Uterus (tissue), 2 donors: ENCODE results near the gene STXBP4.

ENCODE experiments used
- POLR2A ChIP-seq, 2 donors: fragments of 450-650 bp; IDR thresholded peaks; one replicate each; pipeline ENCODE4 v1.6.1; 2016; ENCODE audit warnings: antibody characterized with exemption in 2 of 2, mild to moderate bottlenecking in 1 of 2, moderate library complexity in 1 of 2
- TF ChIP-seq, protein P1 (sequence below), 4 experiments: fragments of 200-600 bp in 2 of 4; fragments of 450-650 bp in 2 of 4; sonication (generic) in 2 of 4; IDR thresholded peaks; one replicate each; pipeline ENCODE4 v1.5.1; 2016 to 2019; ENCODE audit warnings: antibody characterized with exemption in 4 of 4, mild to moderate bottlenecking in 2 of 4, moderate library complexity in 1 of 4

DNA sequence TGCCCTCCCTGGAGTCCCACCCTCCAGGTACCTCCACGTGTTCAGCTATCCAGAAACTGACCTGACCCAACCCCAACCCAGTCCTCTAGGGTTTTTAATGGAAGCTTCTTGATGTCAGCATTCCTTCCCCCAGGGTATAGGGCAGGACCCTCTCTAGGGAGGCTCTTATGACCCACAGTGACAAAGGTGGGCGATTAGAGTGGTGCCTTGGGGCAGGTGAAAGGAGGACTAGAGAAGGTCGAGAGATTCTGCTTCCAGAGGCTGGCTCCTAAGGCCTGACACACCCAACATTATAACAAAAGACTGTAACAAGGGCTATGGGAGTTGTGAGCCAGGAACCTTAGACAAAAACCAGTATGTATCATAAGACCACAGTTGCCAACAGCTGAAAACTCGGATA, 17.3 kb upstream of the STXBP4 start:
- TF ChIP-seq, protein P1, sequence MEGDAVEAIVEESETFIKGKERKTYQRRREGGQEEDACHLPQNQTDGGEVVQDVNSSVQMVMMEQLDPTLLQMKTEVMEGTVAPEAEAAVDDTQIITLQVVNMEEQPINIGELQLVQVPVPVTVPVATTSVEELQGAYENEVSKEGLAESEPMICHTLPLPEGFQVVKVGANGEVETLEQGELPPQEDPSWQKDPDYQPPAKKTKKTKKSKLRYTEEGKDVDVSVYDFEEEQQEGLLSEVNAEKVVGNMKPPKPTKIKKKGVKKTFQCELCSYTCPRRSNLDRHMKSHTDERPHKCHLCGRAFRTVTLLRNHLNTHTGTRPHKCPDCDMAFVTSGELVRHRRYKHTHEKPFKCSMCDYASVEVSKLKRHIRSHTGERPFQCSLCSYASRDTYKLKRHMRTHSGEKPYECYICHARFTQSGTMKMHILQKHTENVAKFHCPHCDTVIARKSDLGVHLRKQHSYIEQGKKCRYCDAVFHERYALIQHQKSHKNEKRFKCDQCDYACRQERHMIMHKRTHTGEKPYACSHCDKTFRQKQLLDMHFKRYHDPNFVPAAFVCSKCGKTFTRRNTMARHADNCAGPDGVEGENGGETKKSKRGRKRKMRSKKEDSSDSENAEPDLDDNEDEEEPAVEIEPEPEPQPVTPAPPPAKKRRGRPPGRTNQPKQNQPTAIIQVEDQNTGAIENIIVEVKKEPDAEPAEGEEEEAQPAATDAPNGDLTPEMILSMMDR (IDR thresholded peaks at IDR 0.05) = no peak
- no peak for TF ChIP-seq POLR2A (IDR thresholded peaks at IDR 0.05)
